ENCODE measurements around the gene TNFRSF4.
"Not testable (repeated sequence)": the region's sequence is repeated elsewhere in the genome, so short reads cannot be mapped to it uniquely, and the experiment has no call there.

TNFRSF4 gene

GRCh38 chr1:1179983-1180861 is 33.7 kb downstream of the TNFRSF4 start:
- no peak for DNase-seq

GRCh38 chr1:1179346-1179982 is 34.5 kb downstream of the TNFRSF4 start:
- DNase-seq, result no peak

- no peak for DNase-seq
Observed at GRCh38 chr1:1178794-1179331, 35.1 kb downstream of the TNFRSF4 start.

GRCh38 chr1:1177452-1178206 is 36.3 kb downstream of the TNFRSF4 start:
- no peak for DNase-seq

- no peak for DNase-seq
Observed at GRCh38 chr1:1176931-1177330, 37.0 kb downstream of the TNFRSF4 start.

GRCh38 chr1:1176063-1176761 is 37.7 kb downstream of the TNFRSF4 start:
- DNase-seq, result not testable (repeated sequence)

- DNase-seq, result no peak
Observed at GRCh38 chr1:1175221-1176062, 38.5 kb downstream of the TNFRSF4 start.

GRCh38 chr1:1173793-1174415 is 40.0 kb downstream of the TNFRSF4 start, which contains the start of gene TTLL10:
TTLL10 (plus strand) TSS chr1:1173880; CDS start chr1:1179216, 5,336 bp downstream.
- no peak for DNase-seq

GRCh38 chr1:1173061-1173792 is 40.7 kb downstream of the TNFRSF4 start:
- no peak for DNase-seq

GRCh38 chr1:1171546-1172340 is 42.2 kb downstream of the TNFRSF4 start:
- DNase-seq, result no peak

GRCh38 chr1:1171161-1171545 is 42.8 kb downstream of the TNFRSF4 start:
- DNase-seq, result no peak

- no peak for DNase-seq
Observed at GRCh38 chr1:1170215-1171091, 43.5 kb downstream of the TNFRSF4 start.

- DNase-seq, result no peak
Observed at GRCh38 chr1:1169429-1170214, 44.3 kb downstream of the TNFRSF4 start.

- DNase-seq, result no peak
Observed at GRCh38 chr1:1168451-1169411, 45.2 kb downstream of the TNFRSF4 start.

GRCh38 chr1:1167841-1168450 is 46.0 kb downstream of the TNFRSF4 start:
- no peak for DNase-seq

GRCh38 chr1:1167398-1167821 is 46.5 kb downstream of the TNFRSF4 start:
- DNase-seq, result no peak
